Muscle of back (tissue), 11 donors: ENCODE results near the gene UTP20. TPM values are rescaled to one million over a fixed set of nuclear protein-coding genes. Genes with fewer than 3 reads are reported as not detected.
A peak's percentile ranks its signal among the peaks of the same experiment; 100 is the strongest.
"Not testable (repeated sequence)": the region's sequence is repeated elsewhere in the genome, so short reads cannot be mapped to it uniquely, and the experiment has no call there.

Experiments
- DNase-seq, 3 donors: peaks; one replicate each; pipeline versions ENCODE4 v3.0.0 to v3.0.0-alpha.2; 2013
- polyA plus RNA-seq, 10 donors: library from polyadenylated mRNA; unstranded; fragments of 120-200 nt; gene quantifications; one replicate each; pipeline ENCODE4 v1.2.1, GENCODE V29; 2013; ENCODE audit not compliant: insufficient read length in 10 of 10

The UTP20 gene
- polyA plus RNA-seq, 10 donors: 9.4 to 14.5 (median 12.6) TPM

GRCh38 chr12:101325590-101325989 is 45.7 kb downstream of the UTP20 start:
- DNase-seq: no peak

- DNase-seq: no peak
Measured at GRCh38 chr12:101327051-101327450, 47.1 kb downstream of the UTP20 start.

GRCh38 chr12:101327546-101327945 is 47.6 kb downstream of the UTP20 start:
- DNase-seq: no peak

- no peak for DNase-seq
Measured at GRCh38 chr12:101328917-101329316, 49.0 kb downstream of the UTP20 start.

GRCh38 chr12:101330631-101331030 is 50.7 kb downstream of the UTP20 start:
- no peak for DNase-seq

- no peak for DNase-seq
Measured at GRCh38 chr12:101336437-101336836, 56.5 kb downstream of the UTP20 start.

- DNase-seq: no peak
Measured at GRCh38 chr12:101338087-101338486, 58.2 kb downstream of the UTP20 start.

GRCh38 chr12:101343893-101344292 is 64.0 kb downstream of the UTP20 start:
- no peak for DNase-seq

GRCh38 chr12:101351682-101352081 is 71.8 kb downstream of the UTP20 start:
- DNase-seq: no peak

GRCh38 chr12:101356794-101357193 is 76.9 kb downstream of the UTP20 start:
- no peak for DNase-seq

GRCh38 chr12:101361455-101361854 is 81.5 kb downstream of the UTP20 start:
- DNase-seq: no peak

GRCh38 chr12:101368016-101368415 is 88.1 kb downstream of the UTP20 start:
- no peak for DNase-seq

GRCh38 chr12:101372431-101372830 is 92.5 kb downstream of the UTP20 start:
- DNase-seq: no peak

GRCh38 chr12:101375573-101375972 is 95.7 kb downstream of the UTP20 start:
- no peak for DNase-seq

GRCh38 chr12:101379149-101379548 is 99.2 kb downstream of the UTP20 start:
- DNase-seq: no peak

GRCh38 chr12:101391181-101391580 is 111.3 kb downstream of the UTP20 start:
- DNase-seq: not testable (repeated sequence)

GRCh38 chr12:101407049-101407435 is 127.1 kb downstream of the UTP20 start:
- no peak for DNase-seq

GRCh38 chr12:101407436-101408345 is 127.8 kb downstream of the UTP20 start, which contains the start of gene ARL1:
Gene ARL1, minus strand, starts transcription at chr12:101407772. Its CDS starts 127 bp downstream, at chr12:101407645.
- DNase-seq: peak; percentile 90 to 97 (median 93)

- DNase-seq: not testable (repeated sequence)
Measured at GRCh38 chr12:101410169-101410568, 130.3 kb downstream of the UTP20 start.

- DNase-seq: peak; percentile 44 to 68 (median 46)
Measured at GRCh38 chr12:101414533-101415119, 134.7 kb downstream of the UTP20 start.

GRCh38 chr12:101415228-101415627 is 135.3 kb downstream of the UTP20 start:
- DNase-seq: no peak

GRCh38 chr12:101422066-101422465 is 142.2 kb downstream of the UTP20 start:
- not testable (repeated sequence) for DNase-seq

- no peak for DNase-seq
Measured at GRCh38 chr12:101424620-101425019, 144.7 kb downstream of the UTP20 start.
